IMR-90 (cell line): ENCODE measurements around the gene SYPL1. TPM values are rescaled to one million over a fixed set of nuclear protein-coding genes. Genes with fewer than 3 reads are reported as not detected.

Source experiments
- ATAC-seq: fragments of 200-7000 bp; cut with Tn5 transposase; 2 replicates; pipeline ENCODE4 v1.9.1; 2020; ENCODE audit warnings: low read depth, mild to moderate bottlenecking, moderate library complexity
- BruUV-seq: library from RNA; stranded (reverse); fragments of 400-500 nt; replicated peaks from 2 replicates; lab custom pipeline; 2021; lab: Mats Ljungman, UMichigan
- CTCF ChIA-PET: fragments of 300-600 bp; formaldehyde crosslinking; extraction: SDS; loops from one replicate; lab custom pipeline; 2021; ENCODE audit warnings: antibody characterized with exemption; lab: Yijun Ruan, JAX
- POLR2A ChIA-PET: fragments of 300-600 bp; sonication (Branson Sonifier 250); formaldehyde crosslinking; loops from one replicate; lab custom pipeline; 2022; ENCODE audit warnings: antibody characterized with exemption; ENCODE audit not compliant: unreplicated experiment; lab: Charles Lee
- DNase-seq: peaks from one replicate; pipeline ENCODE4 v3.0.0; 2013
- H2AFZ ChIP-seq: replicated peaks from 2 replicates; pipeline ENCODE3; 2013; ENCODE audit warnings: low read length, mild to moderate bottlenecking; ENCODE audit not compliant: poor library complexity
- H2AK5ac ChIP-seq: 2 replicates; pipeline ENCODE4 v1.6.1; 2013; ENCODE audit warnings: low read depth, low read length, inconsistent platforms
- H2AK9ac ChIP-seq: replicated peaks from 2 replicates; pipeline ENCODE3; 2013; ENCODE audit warnings: mild to moderate bottlenecking, low read depth, low read length, moderate library complexity; ENCODE audit not compliant: poor library complexity
- H2BK120ac ChIP-seq: 2 replicates; pipeline ENCODE4 v1.6.1; 2013; ENCODE audit warnings: low read depth, low read length, inconsistent platforms
- H2BK15ac ChIP-seq: 3 replicates; pipeline ENCODE4 v1.6.1; 2013; ENCODE audit warnings: low read depth, low read length, inconsistent platforms
- H2BK20ac ChIP-seq: 2 replicates; pipeline ENCODE4 v1.6.1; 2013; ENCODE audit warnings: low read depth, mild to moderate bottlenecking, inconsistent platforms, low read length, moderate library complexity
- H2BK5ac ChIP-seq: 2 replicates; pipeline ENCODE4 v1.6.1; 2013; ENCODE audit warnings: mild to moderate bottlenecking, low read depth, low read length, inconsistent platforms; ENCODE audit not compliant: poor library complexity, severe bottlenecking
- H3K14ac ChIP-seq: replicated peaks from 2 replicates; pipeline ENCODE4 v1.6.1; 2013; ENCODE audit warnings: low read depth, low read length, inconsistent platforms
- H3K18ac ChIP-seq: 2 replicates; pipeline ENCODE4 v1.6.1; 2013; ENCODE audit warnings: low read depth, low read length, control low read depth
- H3K23ac ChIP-seq: 2 replicates; pipeline ENCODE4 v1.6.1; 2013; ENCODE audit warnings: low read depth, low read length, inconsistent platforms
- H3K27ac ChIP-seq: 2 replicates; pipeline ENCODE4 v1.5.1; 2013; ENCODE audit warnings: mild to moderate bottlenecking, control low read depth, low read length; ENCODE audit not compliant: insufficient read depth
- H3K27me3 ChIP-seq: 2 replicates; pipeline ENCODE4 v1.6.1; 2013; ENCODE audit warnings: low read length; ENCODE audit not compliant: control insufficient read depth, insufficient read depth
- H3K36me3 ChIP-seq: 2 replicates; pipeline ENCODE4 v1.6.1; 2013; ENCODE audit warnings: low read length, mixed read lengths; ENCODE audit not compliant: control insufficient read depth, insufficient read depth
- H3K4ac ChIP-seq: 2 replicates; pipeline ENCODE4 v1.6.1; 2013; ENCODE audit warnings: low read depth, low read length, inconsistent platforms
- H3K4me1 ChIP-seq: 2 replicates; pipeline ENCODE4 v1.6.1; 2013; ENCODE audit warnings: low read length, mixed read lengths; ENCODE audit not compliant: control insufficient read depth, insufficient read depth
- H3K4me2 ChIP-seq: 2 replicates; pipeline ENCODE4 v1.6.1; 2013; ENCODE audit warnings: low read depth, mild to moderate bottlenecking, control low read depth, low read length, moderate library complexity
- H3K4me3 ChIP-seq: 2 replicates; pipeline ENCODE4 v1.5.1; 2013; ENCODE audit warnings: low read depth, mild to moderate bottlenecking, control low read depth, low read length, moderate library complexity; ENCODE audit not compliant: insufficient read depth
- H3K56ac ChIP-seq: 2 replicates; pipeline ENCODE4 v1.6.1; 2013; ENCODE audit warnings: low read length, inconsistent platforms; ENCODE audit not compliant: insufficient read depth; ENCODE audit errors: extremely low read depth
- H3K79me1 ChIP-seq, 2 experiments: 2 replicates each; pipeline ENCODE4 v1.6.1; 2013; ENCODE audit warnings: low read length in 2 of 2, inconsistent platforms in 1 of 2, low read depth in 1 of 2
- H3K9ac ChIP-seq: 2 replicates; pipeline ENCODE4 v1.6.1; 2013; ENCODE audit warnings: low read depth, low read length, control low read depth
- H3K9me1 ChIP-seq: 2 replicates; pipeline ENCODE4 v1.6.1; 2013; ENCODE audit warnings: low read length, inconsistent platforms; ENCODE audit not compliant: insufficient read depth
- H3K9me3 ChIP-seq: 2 replicates; pipeline ENCODE4 v1.6.1; 2013; ENCODE audit warnings: low read length; ENCODE audit not compliant: control insufficient read depth, insufficient read depth
- H4K20me1 ChIP-seq: 2 replicates; pipeline ENCODE4 v1.6.1; 2013; ENCODE audit warnings: low read length, inconsistent platforms; ENCODE audit not compliant: insufficient read depth
- H4K5ac ChIP-seq: 2 replicates; pipeline ENCODE4 v1.6.1; 2013; ENCODE audit warnings: mild to moderate bottlenecking, low read depth, low read length, control low read depth
- H4K8ac ChIP-seq, 2 experiments: 2 replicates each; pipeline ENCODE4 v1.6.1; 2013; ENCODE audit warnings: low read depth in 2 of 2, low read length in 2 of 2, control low read depth in 1 of 2, inconsistent platforms in 1 of 2
- H4K91ac ChIP-seq: 2 replicates; pipeline ENCODE4 v1.6.1; 2013; ENCODE audit warnings: low read depth, low read length, inconsistent platforms; ENCODE audit not compliant: insufficient read depth
- MAFK ChIP-seq: IDR thresholded peaks from 2 replicates; pipeline ENCODE4 v1.6.1; 2012; ENCODE audit warnings: low read depth, low read length, improper control_type of control experiment
- USF2 ChIP-seq: fragments of 150-350 bp; IDR thresholded peaks from 2 replicates; pipeline ENCODE4 v1.6.1; 2017; ENCODE audit warnings: mild to moderate bottlenecking, antibody characterized with exemption, low read length, low read depth
- WGBS, 2 experiments: methylation state at CpG; one replicate each; pipeline versions ENCODE4 v1.1.5 to v1.1.7; 2013; ENCODE audit warnings: missing lambda C conversion rate in 2 of 2; ENCODE audit not compliant: insufficient read length in 1 of 2; ENCODE audit errors: extremely low coverage in 2 of 2; 5-methylcytosine and 5-hydroxymethylcytosine counted together
- dilution Hi-C: fragments of 300-500 bp; cut with HindIII; formaldehyde crosslinking; loops from one replicate; pipeline ENCODE4 v1.14.3; 2018; ENCODE audit warnings: low sequenced_read_pairs; ENCODE audit not compliant: unreplicated experiment
- in situ Hi-C: fragments of 300-500 bp; cut with MboI; formaldehyde crosslinking; loops from 3 replicates; pipeline ENCODE4 v1.14.3; 2019; ENCODE audit warnings: low sequenced_read_pairs, inconsistent platforms, mixed read lengths
- intact Hi-C: fragments of 100-400 bp; cut with micrococcal nuclease; formaldehyde crosslinking; loops from 2 replicates; pipeline ENCODE4 v1.10.0; 2022
- polyA plus RNA-seq, 3 experiments: library from polyadenylated mRNA; depleted of rRNA; stranded (reverse); fragments of >200 nt; gene quantifications; 2 replicates each; pipeline ENCODE4 v1.2.3, GENCODE V29; 2012; ENCODE audit warnings: low replicate concordance in 1 of 3
- total RNA-seq: library from RNA; depleted of rRNA; stranded (reverse); fragments of >200 nt; gene quantifications from 2 replicates; pipeline ENCODE4 v1.2.3, GENCODE V29; 2012

SYPL1 gene
- total and polyA plus RNA-seq, 2 of the 4 experiments (the other 2 are of a cell fraction) = 19.0 to 45.0 TPM

GRCh38 chr7:106045139-106045538 is 67.0 kb downstream of the SYPL1 start:
- intact Hi-C loops (loop anchor here (10.0 kb wide), 2 partner anchors 460 to 900 kb away; partner anchors contain the start of gene EFCAB10), dilution Hi-C loops (no loop called here), in situ Hi-C loops (no loop called here)
- ChIA-PET CTCF (interaction anchor here (1.0 kb wide), 1 partner anchor 109 kb away, joined by 3 read pairs; no protein-coding TSS in a partner anchor), POLR2A (no interaction called here)
- Histone ChIP-seq H3K4ac (no peak overlapping the region), H3K4me2 (no peak overlapping the region), H4K20me1 (no peaks in the 10 kb centered on the region), H3K23ac (no peak overlapping the region), H2AK9ac (no peak overlapping the region), H2AFZ (no peak overlapping the region), H3K9me3 (no peaks in the 10 kb centered on the region), H3K4me3 (no peak overlapping the region), H2BK20ac (no peak overlapping the region), H2BK15ac (no peak overlapping the region), H3K27ac (no peak overlapping the region), H2AK5ac (no peak overlapping the region), H3K79me1 (no peaks in the 10 kb centered on the region), H3K18ac (no peak overlapping the region; the same call in 1 of the 2 replicates), H3K9ac (no peak overlapping the region), H4K5ac (no peak overlapping the region), H2BK5ac (no peak overlapping the region), H2BK120ac (no peak overlapping the region), H4K91ac (no peak overlapping the region), H3K4me1 (peaks cover 24% of the 10 kb centered on the region), H4K8ac (no peak overlapping the region), H3K14ac (no peak overlapping the region), H3K56ac (no peak overlapping the region), H3K27me3 (peaks cover 20% of the 10 kb centered on the region), H3K36me3 (no peaks in the 10 kb centered on the region), H3K9me1 (peaks cover 12% of the 10 kb centered on the region)
- ATAC-seq = no peak
- no peak for DNase-seq
- no TSS peak for BruUV-seq
- WGBS, 2 experiments = no CpG with 5 or more reads among the region's 2 CpGs
- no peak for TF ChIP-seq MAFK
- TF ChIP-seq USF2 = peak; percentile 76
